ENCODE results near the gene PCYOX1L. TPM values are rescaled to one million over a fixed set of nuclear protein-coding genes. Genes with fewer than 3 reads are reported as not detected.
A peak's percentile ranks its signal among the peaks of the same experiment; 100 is the strongest.

PCYOX1L gene
- total RNA-seq, 1 experiment from 2014 or later: 15.3 TPM

GRCh38 chr5:149362541-149362940, 4.7 kb downstream of the PCYOX1L start:
- Histone ChIP-seq H3K79me2 (ENCODE audit: insufficient read depth, low read length) (no peaks in the 10 kb centered on the region), H2BK5ac (ENCODE audit: insufficient read length, low read length) (no peak overlapping the region), H2BK12ac (ENCODE audit: insufficient read length, low read depth, low read length) (no peak overlapping the region), H2BK15ac (ENCODE audit: low read depth, low read length) (no peak overlapping the region), H3K18ac (ENCODE audit: insufficient read length, low read depth, low read length) (no peak overlapping the region), H2AFZ (ENCODE audit: low read length) (no peak overlapping the region), H3K9me3 (ENCODE audit: control insufficient read depth, low read depth, low read length) (no peaks in the 10 kb centered on the region), H4K20me1 (ENCODE audit: control insufficient read depth, insufficient read depth, insufficient read length) (no peaks in the 10 kb centered on the region), H3K23me2 (ENCODE audit: insufficient read length, low read depth, low read length, poor library complexity, severe bottlenecking) (peaks cover 4% of the 10 kb centered on the region), H3T11ph (ENCODE audit: low read length) (no peak overlapping the region), H2BK120ac (ENCODE audit: low read depth, low read length, poor library complexity, severe bottlenecking) (no peak overlapping the region), H4K91ac (ENCODE audit: insufficient read length, low read depth, low read length) (no peak overlapping the region), H3K27me3 (ENCODE audit: insufficient read depth, low read length) (no peaks in the 10 kb centered on the region), H2AK5ac (ENCODE audit: insufficient read length, low read length) (no peak overlapping the region), H4K8ac (replicated peaks; ENCODE audit: insufficient read length, low read depth, low read length) (no peak overlapping the region), H3K23ac (ENCODE audit: insufficient read length, low read depth, low read length) (no peak overlapping the region), H3K27ac (ENCODE audit: insufficient read length, low read depth, low read length) (no peak overlapping the region), H3K4ac (ENCODE audit: low read depth, low read length) (no peak overlapping the region), H3K9ac (ENCODE audit: extremely low read depth, insufficient read length, low read length) (no peak overlapping the region), H3K56ac (ENCODE audit: insufficient read length, low read depth, low read length) (no peak overlapping the region), H3K4me1 (ENCODE audit: insufficient read depth, low read length) (no peaks in the 10 kb centered on the region), H4K5ac (ENCODE audit: insufficient read length, low read depth, low read length) (no peak overlapping the region), H3K79me1 (ENCODE audit: insufficient read depth, low read depth, low read length, poor library complexity, severe bottlenecking) (no peaks in the 10 kb centered on the region), H3K4me2 (ENCODE audit: insufficient read depth, insufficient read length, low read length) (no peak overlapping the region), H3K14ac (ENCODE audit: insufficient read depth, low read length) (no peak overlapping the region), H2BK20ac (ENCODE audit: low read depth, low read length, poor library complexity, severe bottlenecking) (no peak overlapping the region)
- Mint-ChIP-seq H3K4me3 (no peak overlapping the region), H3K27me3 (ENCODE audit: low read depth) (peaks cover 4% of the 10 kb centered on the region; the same call in 1 of the 2 replicates), H3K36me3 (ENCODE audit: insufficient read depth in 1 of 3, low read depth in 3 of 3) (peaks cover 0 to 12% (median 3%) of the 10 kb centered on the region in 3 experiments; a peak in 4 of 7 replicates), H3K4me1 (peaks cover 16% of the 10 kb centered on the region in 2 experiments), H3K9me3 (no peaks in the 10 kb centered on the region), H3K27ac (peak overlapping the region in 1 of 3 experiments; percentile 25; a peak in 2 of 7 replicates)
- whole genome bisulfite sequencing (ENCODE audit: extremely low coverage, insufficient read length, low lambda C conversion rate): no CpG with 5 or more reads among the region's 12 CpGs
- DNase-seq: no peak
- no peak for TF ChIP-seq CTCF (conservative IDR thresholded peaks at IDR 0.05)

Measured in H9 (cell line).